HEK293T (cell line): ENCODE measurements around the gene TMEM129.

ENCODE experiments used
- CTCF ChIA-PET: fragments of 350-600 bp; formaldehyde crosslinking; extraction: SDS; loops from one replicate; lab custom pipeline; 2021; ENCODE audit warnings: antibody characterized with exemption, inconsistent platforms; lab: Yijun Ruan, JAX
- POLR2A ChIA-PET: fragments of 350-600 bp; formaldehyde crosslinking; extraction: SDS; loops from one replicate; lab custom pipeline; 2020; ENCODE audit warnings: antibody characterized with exemption, inconsistent platforms; lab: Yijun Ruan, JAX
- DNase-seq: peaks from one replicate; pipeline ENCODE4 v3.0.0; 2012; ENCODE audit warnings: mixed read lengths; ENCODE audit errors: extremely low spot score
- ARNT ChIP-seq: fragments of 450-650 bp; IDR thresholded peaks from 2 replicates; pipeline ENCODE4 v1.6.1; 2017; ENCODE audit warnings: mild to moderate bottlenecking
- BHLHE40 ChIP-seq: fragments of 450-650 bp; IDR thresholded peaks from 2 replicates; pipeline ENCODE4 v1.6.1; 2016; ENCODE audit warnings: mild to moderate bottlenecking, moderate library complexity, borderline replicate concordance
- CTBP1 ChIP-seq: fragments of 450-650 bp; IDR thresholded peaks from 2 replicates; pipeline ENCODE4 v1.6.1; 2016; ENCODE audit warnings: borderline replicate concordance
- ELF4 ChIP-seq: fragments of 450-650 bp; IDR thresholded peaks from 2 replicates; pipeline ENCODE4 v1.6.1; 2017; ENCODE audit warnings: antibody characterized with exemption
- FOXA1 ChIP-seq: fragments of 450-650 bp; IDR thresholded peaks from 2 replicates; pipeline ENCODE4 v1.6.1; 2016; ENCODE audit warnings: mild to moderate bottlenecking
- FOXK2 ChIP-seq: fragments of 450-650 bp; IDR thresholded peaks from 2 replicates; pipeline ENCODE4 v1.6.1; 2016; ENCODE audit warnings: mild to moderate bottlenecking
- FOXM1 ChIP-seq: fragments of 450-650 bp; IDR thresholded peaks from 2 replicates; pipeline ENCODE4 v1.6.1; 2017; ENCODE audit warnings: mild to moderate bottlenecking, borderline replicate concordance
- HDGF ChIP-seq: fragments of 450-650 bp; IDR thresholded peaks from 2 replicates; pipeline ENCODE4 v1.6.1; 2017; ENCODE audit warnings: antibody characterized with exemption, borderline replicate concordance
- L3MBTL2 ChIP-seq: fragments of 450-650 bp; conservative IDR thresholded peaks from 2 replicates; pipeline ENCODE4 v1.6.1; 2016; ENCODE audit warnings: mild to moderate bottlenecking
- LEF1 ChIP-seq: fragments of 450-650 bp; IDR thresholded peaks from 2 replicates; pipeline ENCODE4 v1.6.1; 2017; ENCODE audit warnings: mild to moderate bottlenecking, borderline replicate concordance
- NFRKB ChIP-seq: fragments of 450-650 bp; IDR thresholded peaks from 2 replicates; pipeline ENCODE4 v1.6.1; 2016; ENCODE audit warnings: mild to moderate bottlenecking, moderate library complexity
- SP1 ChIP-seq: fragments of 450-650 bp; IDR thresholded peaks from 2 replicates; pipeline ENCODE4 v1.6.1; 2017
- SUZ12 ChIP-seq: fragments of 450-650 bp; IDR thresholded peaks from 2 replicates; pipeline ENCODE4 v1.6.1; 2016; ENCODE audit warnings: mild to moderate bottlenecking
- TARDBP ChIP-seq: fragments of 450-650 bp; IDR thresholded peaks from 2 replicates; pipeline ENCODE4 v1.6.1; 2016
- ZNF384 ChIP-seq: fragments of 450-650 bp; IDR thresholded peaks from 2 replicates; pipeline ENCODE4 v1.6.1; 2016
- TF ChIP-seq, protein P1 (sequence below): fragments of 450-650 bp; IDR thresholded peaks from 2 replicates; pipeline ENCODE4 v1.6.1; 2016

TMEM129 gene

DNA sequence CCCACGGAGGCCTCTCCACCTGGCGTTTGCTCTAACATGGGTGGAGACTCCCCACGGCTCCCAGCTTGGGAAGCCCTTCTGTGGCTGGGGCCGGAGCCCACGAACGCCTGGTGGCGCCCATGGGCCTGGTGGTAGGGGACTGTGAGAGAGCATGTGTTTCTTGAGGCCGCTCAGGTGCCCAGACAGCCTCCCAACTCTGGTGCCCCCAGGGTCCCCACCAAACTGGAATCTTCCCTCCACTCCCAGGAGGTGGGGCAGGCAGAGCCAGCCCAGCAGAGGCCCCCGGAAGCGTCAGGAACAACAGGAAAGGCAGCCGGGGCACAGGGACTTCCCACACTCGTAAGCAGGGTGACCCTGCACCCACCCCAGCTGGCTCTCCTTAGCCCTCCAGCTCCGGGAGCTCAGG, 38.7 kb upstream of the TMEM129 start:
- POLR2A ChIA-PET: interaction anchor here (1.2 kb wide), 1 partner anchor 48 kb away, joined by 3 read pairs; the partner anchor contains the start of gene SLBP
- DNase-seq: no peak
- CTCF ChIA-PET: interaction anchor here (0.6 to 1.1 kb wide), 3 partner anchors 8 to 148 kb away, joined by 3 to 4 read pairs (median 4); no protein-coding TSS in a partner anchor
- no peak for TF ChIP-seq LEF1
- TF ChIP-seq FOXM1: no peak
- TF ChIP-seq, protein P1, sequence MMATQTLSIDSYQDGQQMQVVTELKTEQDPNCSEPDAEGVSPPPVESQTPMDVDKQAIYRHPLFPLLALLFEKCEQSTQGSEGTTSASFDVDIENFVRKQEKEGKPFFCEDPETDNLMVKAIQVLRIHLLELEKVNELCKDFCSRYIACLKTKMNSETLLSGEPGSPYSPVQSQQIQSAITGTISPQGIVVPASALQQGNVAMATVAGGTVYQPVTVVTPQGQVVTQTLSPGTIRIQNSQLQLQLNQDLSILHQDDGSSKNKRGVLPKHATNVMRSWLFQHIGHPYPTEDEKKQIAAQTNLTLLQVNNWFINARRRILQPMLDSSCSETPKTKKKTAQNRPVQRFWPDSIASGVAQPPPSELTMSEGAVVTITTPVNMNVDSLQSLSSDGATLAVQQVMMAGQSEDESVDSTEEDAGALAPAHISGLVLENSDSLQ: no peak
- no peak for TF ChIP-seq ZNF384
- TF ChIP-seq L3MBTL2: no peak
- no peak for TF ChIP-seq FOXK2
- TF ChIP-seq SP1: no peak
- TF ChIP-seq TARDBP: no peak
- TF ChIP-seq ARNT: no peak
- TF ChIP-seq ELF4: no peak
- TF ChIP-seq NFRKB: no peak
- TF ChIP-seq HDGF: no peak

GRCh38 chr4:1759170-1759817, 38.2 kb upstream of the TMEM129 start:
- DNase-seq: no peak
- POLR2A ChIA-PET: interaction anchor here (1.2 to 1.4 kb wide), 2 partner anchors 47 to 97 kb away, joined by 3 to 4 read pairs; partner anchors contain the start of genes LETM1 and SLBP
- TF ChIP-seq ELF4 (no peak), LEF1 (no peak), CTBP1 (no peak), L3MBTL2 (no peak), NFRKB (no peak), BHLHE40 (no peak), HDGF (no peak), ARNT (no peak), SUZ12 (no peak), FOXA1 (no peak), TARDBP (no peak), SP1 (no peak), FOXK2 (no peak), FOXM1 (no peak)
- TF ChIP-seq, protein P1: no peak
- CTCF ChIA-PET: interaction anchor here (0.6 to 1.8 kb wide), 5 partner anchors 9 to 149 kb away, joined by 3 to 4 read pairs (median 4); no protein-coding TSS in a partner anchor

DNA sequence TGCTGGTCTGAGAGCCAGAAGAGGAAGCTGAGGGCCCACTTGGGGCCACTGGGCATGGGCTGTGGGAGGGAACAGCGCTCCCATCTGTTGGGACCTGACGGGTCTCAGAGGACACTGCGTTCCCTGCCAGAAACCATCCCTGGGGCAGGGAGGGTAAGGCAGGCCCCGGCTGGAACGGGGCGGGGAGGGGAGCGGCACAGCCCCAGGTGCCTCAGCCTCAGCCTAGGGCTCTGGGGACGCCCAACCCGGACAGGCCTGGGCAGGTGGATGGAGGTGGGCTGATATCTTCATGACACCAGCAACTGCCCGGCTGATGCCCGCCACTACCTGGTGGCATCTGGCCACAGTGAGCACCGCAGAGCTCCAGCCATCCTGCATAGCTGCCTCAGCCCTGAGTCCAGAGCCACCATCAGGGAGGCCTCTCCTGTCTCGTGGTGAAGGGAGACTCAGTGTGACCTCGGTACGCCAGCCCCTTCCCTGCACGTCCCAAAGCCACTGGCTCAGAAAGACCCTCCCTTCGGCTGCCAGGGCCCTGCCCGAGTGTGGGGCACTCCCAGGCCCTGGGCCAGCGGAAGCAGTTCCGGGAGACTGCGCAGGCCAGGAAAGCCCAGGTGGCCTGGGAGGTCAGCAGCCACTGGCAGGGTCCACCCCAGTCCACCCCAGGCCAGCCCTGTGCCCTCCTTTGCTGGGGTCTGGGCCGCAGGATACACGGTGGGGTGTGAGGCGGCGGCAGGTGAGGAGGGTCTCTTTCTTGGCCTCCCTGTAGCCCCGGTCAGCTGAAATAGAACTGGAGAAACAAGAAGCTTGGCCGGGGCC, 37.4 kb upstream of the TMEM129 start:
- ChIA-PET CTCF (interaction anchor here (0.7 to 1.8 kb wide), 4 partner anchors 10 to 51 kb away, joined by 3 to 5 read pairs (median 4); no protein-coding TSS in a partner anchor), POLR2A (interaction anchor here (1.4 kb wide), 1 partner anchor 98 kb away, joined by 4 read pairs; the partner anchor contains the start of gene LETM1)
- TF ChIP-seq FOXK2 (no peak), NFRKB (no peak), ARNT (no peak), L3MBTL2 (no peak)
- DNase-seq: no peak

DNA sequence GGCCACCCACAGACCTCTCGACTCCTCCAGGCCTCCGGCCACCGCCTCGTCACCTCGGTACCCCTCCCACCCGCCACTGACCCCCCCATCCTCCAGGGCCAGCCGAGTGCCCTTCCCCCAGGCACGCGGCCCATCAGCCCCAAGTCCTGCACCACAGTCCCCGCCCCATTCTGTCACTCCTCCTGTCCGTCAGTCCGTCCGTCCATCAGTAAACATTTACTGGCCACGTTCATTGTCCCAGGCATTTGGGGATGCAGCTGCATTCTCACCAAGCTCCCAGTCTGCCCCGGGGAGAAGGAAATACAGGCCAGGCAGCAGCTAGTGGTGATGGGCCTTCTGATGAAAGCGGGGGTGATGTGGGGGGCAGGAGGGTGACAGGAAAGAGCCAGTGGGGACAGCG, 36.7 kb upstream of the TMEM129 start:
- no peak for TF ChIP-seq FOXA1
- TF ChIP-seq CTBP1: no peak
- no peak for TF ChIP-seq FOXM1
- TF ChIP-seq SUZ12: no peak
- TF ChIP-seq FOXK2: no peak
- no peak for TF ChIP-seq LEF1
- no peak for DNase-seq
- CTCF ChIA-PET: interaction anchor here (1.2 to 1.8 kb wide), 2 partner anchors 10 to 12 kb away, joined by 4 to 5 read pairs; no protein-coding TSS in a partner anchor
- POLR2A ChIA-PET: interaction anchor here (1.4 kb wide), 1 partner anchor 98 kb away, joined by 4 read pairs; the partner anchor contains the start of gene LETM1

DNA sequence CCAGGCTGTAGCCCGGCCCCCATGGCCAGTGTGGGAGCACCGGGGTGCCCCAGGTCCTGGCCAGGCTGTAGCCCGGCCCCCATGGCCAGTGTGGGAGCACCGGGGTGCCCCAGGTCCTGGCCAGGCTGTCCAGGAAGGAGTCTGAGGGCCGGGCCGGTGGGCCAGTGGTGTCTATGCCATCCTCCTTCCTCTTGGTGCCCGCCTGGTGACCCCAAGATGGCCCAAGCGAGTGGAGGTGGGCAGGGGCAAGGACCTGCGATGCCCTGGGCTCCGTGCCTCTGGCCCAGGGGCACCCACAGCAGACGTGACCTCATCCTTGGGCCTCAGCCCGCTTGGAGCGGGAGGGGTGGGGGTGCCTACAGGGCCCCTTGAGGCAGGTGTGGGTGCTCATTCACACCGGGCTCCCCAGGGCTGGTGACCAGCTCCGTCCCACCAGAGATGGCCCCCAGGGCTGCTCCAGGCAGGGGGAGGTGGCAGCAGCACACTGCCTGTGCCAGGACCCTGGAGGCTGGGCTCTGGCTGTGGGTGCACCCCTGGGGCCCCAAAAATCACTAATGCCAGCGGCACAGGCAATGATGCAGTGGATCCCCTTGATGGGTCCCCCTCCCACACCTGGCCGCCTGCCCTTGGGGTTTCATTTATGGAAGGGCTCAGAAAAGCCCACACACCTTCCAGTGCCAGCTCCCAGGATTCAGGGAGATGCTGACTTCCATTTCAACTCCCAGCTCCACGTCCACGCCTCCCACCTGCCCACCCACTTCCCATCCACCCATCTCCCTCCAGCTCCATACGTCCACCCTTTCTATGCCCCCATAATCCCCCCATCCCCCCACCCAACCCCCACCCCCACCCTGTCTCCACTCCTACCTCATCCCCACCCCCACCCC, 36.0 kb upstream of the TMEM129 start:
- no peak for DNase-seq
- ChIA-PET CTCF (interaction anchor here (1.2 kb wide), 1 partner anchor 9 kb away, joined by 5 read pairs; no protein-coding TSS in a partner anchor), POLR2A (no interaction called here)
- no peak for TF ChIP-seq ARNT
- TF ChIP-seq ZNF384: no peak
- TF ChIP-seq FOXM1: no peak
- no peak for TF ChIP-seq NFRKB
- no peak for TF ChIP-seq L3MBTL2
- no peak for TF ChIP-seq HDGF
- no peak for TF ChIP-seq BHLHE40
- no peak for TF ChIP-seq TARDBP
- no peak for TF ChIP-seq ELF4
- TF ChIP-seq FOXK2: no peak
- no peak for TF ChIP-seq SUZ12
- TF ChIP-seq, protein P1: no peak
- no peak for TF ChIP-seq SP1
- TF ChIP-seq LEF1: no peak
- no peak for TF ChIP-seq CTBP1
- TF ChIP-seq FOXA1: no peak
